ENCODE measurements around the gene PKD1L1.
"Not testable (repeated sequence)": the region's sequence is repeated elsewhere in the genome, so short reads cannot be mapped to it uniquely, and the experiment has no call there.

PKD1L1 gene

GRCh38 chr7:47794016-47794415 lies 154.2 kb downstream of the PKD1L1 start (continued):
- TF ChIP-seq FEZF1 (tag by site-specific recombination; IDR thresholded peaks at IDR 0.05) (no peak), ZNF571 (tag by site-specific recombination; IDR thresholded peaks at IDR 0.05) (no peak), OVOL3 (tag by site-specific recombination; IDR thresholded peaks at IDR 0.05) (no peak), KLF8 (tag by site-specific recombination; IDR thresholded peaks at IDR 0.05) (no peak), ZNF37A (tag by site-specific recombination; IDR thresholded peaks at IDR 0.05) (no peak), ZNF26 (tag by site-specific recombination; IDR thresholded peaks at IDR 0.05) (no peak), ZNF701 (tag by site-specific recombination; IDR thresholded peaks at IDR 0.05) (no peak), KLF16 (tag by site-specific recombination; IDR thresholded peaks at IDR 0.05) (no peak), ZSCAN30 (tag by site-specific recombination; IDR thresholded peaks at IDR 0.05) (no peak), ZNF302 (tag by site-specific recombination; IDR thresholded peaks at IDR 0.05; ENCODE audit: low read depth) (no peak), PRDM1 (tag by site-specific recombination; IDR thresholded peaks at IDR 0.05) (no peak)

- CTCF ChIA-PET = interaction anchor here (0.6 kb wide), 1 partner anchor 150 kb away, joined by 3 read pairs; no protein-coding TSS in a partner anchor
- H3K27ac ChIP-seq (ENCODE audit: extremely low read depth, low read depth, low read length); H3K36me3 ChIP-seq (ENCODE audit: control insufficient read depth in 2 of 2, insufficient read depth in 1 of 2, low read length in 2 of 2); POLR2A ChIA-PET; H3K4me1 ChIP-seq (ENCODE audit: control insufficient read depth, insufficient read depth, low read length); H3K4me3 ChIP-seq (ENCODE audit: low read depth, low read length); H3K9me3 ChIP-seq (ENCODE audit: control insufficient read depth, insufficient read depth, low read depth, low read length): not testable (repeated sequence)
Observed at GRCh38 chr7:47793186-47793585, 155.1 kb downstream of the PKD1L1 start.

- H3K9me3 ChIP-seq (ENCODE audit: control insufficient read depth, insufficient read depth, low read depth, low read length) = no peaks in the 10 kb centered on the region
- no peaks in the 10 kb centered on the region for H3K4me1 ChIP-seq (ENCODE audit: control insufficient read depth, insufficient read depth, low read length)
- TF ChIP-seq ZNF664 (tag by site-specific recombination; IDR thresholded peaks at IDR 0.05) (no peak), ZNF654 (tag by site-specific recombination; IDR thresholded peaks at IDR 0.05; ENCODE audit: low read depth) (peak; percentile 4; the same call in 1 of the 2 replicates)
- POLR2A ChIA-PET = no interaction called here
- H3K4me3 ChIP-seq (ENCODE audit: low read depth, low read length) = no peak overlapping the region
- no peak overlapping the region for H3K27ac ChIP-seq (ENCODE audit: extremely low read depth, low read depth, low read length)
- CTCF ChIA-PET = interaction anchor here (0.5 to 1.5 kb wide), 5 partner anchors 22 to 702 kb away, joined by 3 to 7 read pairs (median 3); no protein-coding TSS in a partner anchor
- H3K36me3 ChIP-seq (ENCODE audit: control insufficient read depth in 2 of 2, insufficient read depth in 1 of 2, low read length in 2 of 2) = no peaks in the 10 kb centered on the region
Observed at GRCh38 chr7:47792521-47793121, 155.6 kb downstream of the PKD1L1 start.

- H3K9me3 ChIP-seq (ENCODE audit: control insufficient read depth, insufficient read depth, low read depth, low read length) = no peaks in the 10 kb centered on the region
- no peak overlapping the region for H3K27ac ChIP-seq (ENCODE audit: extremely low read depth, low read depth, low read length)
- POLR2A ChIA-PET = no interaction called here
- H3K36me3 ChIP-seq (ENCODE audit: control insufficient read depth in 2 of 2, insufficient read depth in 1 of 2, low read length in 2 of 2) = no peaks in the 10 kb centered on the region
- H3K4me1 ChIP-seq (ENCODE audit: control insufficient read depth, insufficient read depth, low read length) = peaks cover 4% of the 10 kb centered on the region; the same call in 1 of the 2 replicates
- CTCF ChIA-PET = interaction anchor here (0.7 to 1.5 kb wide), 2 partner anchors 17 to 23 kb away, joined by 3 to 7 read pairs; no protein-coding TSS in a partner anchor
- no peak overlapping the region for H3K4me3 ChIP-seq (ENCODE audit: low read depth, low read length)
- no peak for TF ChIP-seq REST (tag by site-specific recombination; IDR thresholded peaks at IDR 0.05)
- TF ChIP-seq ZNF514 (tag by site-specific recombination; IDR thresholded peaks at IDR 0.05) = no peak
- no peak for TF ChIP-seq ZNF48 (tag by site-specific recombination; IDR thresholded peaks at IDR 0.05)
- TF ChIP-seq ZNF391 (tag by site-specific recombination; IDR thresholded peaks at IDR 0.05; ENCODE audit: borderline replicate concordance, low read depth) = no peak
- no peak for TF ChIP-seq BCL11A (tag by site-specific recombination; IDR thresholded peaks at IDR 0.05; ENCODE audit: low read depth)
- no peak for TF ChIP-seq ZNF311 (tag by site-specific recombination; IDR thresholded peaks at IDR 0.05; ENCODE audit: borderline replicate concordance)
- no peak for TF ChIP-seq ZFP69B (tag by site-specific recombination; IDR thresholded peaks at IDR 0.05)
- no peak for TF ChIP-seq ZNF544 (tag by site-specific recombination; IDR thresholded peaks at IDR 0.05)
- TF ChIP-seq ZNF785 (tag by site-specific recombination; IDR thresholded peaks at IDR 0.05) = no peak
- no peak for TF ChIP-seq ZNF394 (tag by site-specific recombination; IDR thresholded peaks at IDR 0.05; ENCODE audit: borderline replicate concordance)
- no peak for TF ChIP-seq ZNF292 (tag by site-specific recombination; IDR thresholded peaks at IDR 0.05; ENCODE audit: borderline replicate concordance, low read depth)
- no peak for TF ChIP-seq MZF1 (tag by site-specific recombination; IDR thresholded peaks at IDR 0.05; ENCODE audit: borderline replicate concordance)
- no peak for TF ChIP-seq ZNF19 (tag by site-specific recombination; IDR thresholded peaks at IDR 0.05; ENCODE audit: low read depth)
- no peak for TF ChIP-seq ZNF777 (tag by site-specific recombination; IDR thresholded peaks at IDR 0.05; ENCODE audit: borderline replicate concordance)
- no peak for TF ChIP-seq ZNF600 (tag by site-specific recombination; IDR thresholded peaks at IDR 0.05)
Observed at GRCh38 chr7:47791682-47792081, 156.6 kb downstream of the PKD1L1 start.

Measured in HEK293 (cell line).